Astrocyte of the cerebellum (primary cell): Measurements from ENCODE around the gene TMEM86B.

Experiments used
- DNase-seq: peaks from one replicate; pipeline ENCODE4 v3.0.0-alpha.2; 2011; ENCODE audit warnings: low read depth
- H3K4me3 ChIP-seq: 2 replicates; pipeline ENCODE4 v1.5.1; 2011; ENCODE audit warnings: mild to moderate bottlenecking, low read depth, low read length, moderate library complexity
- in situ Hi-C: cut with HindIII; loops from 2 replicates; pipeline ENCODE4 v1.10.0; 2017; ENCODE audit warnings: low sequenced_read_pairs
- TF ChIP-seq, protein P1 (sequence below): IDR thresholded peaks from 2 replicates; pipeline ENCODE4 v1.5.1; 2012; ENCODE audit warnings: low read length, low read depth, moderate library complexity, mild to moderate bottlenecking; ENCODE audit errors: missing control alignments

Gene TMEM86B

GRCh38 chr19:55272142-55272541, 43.6 kb upstream of the TMEM86B start:
- H3K4me3 ChIP-seq, result no peak overlapping the region
- TF ChIP-seq, protein P1, sequence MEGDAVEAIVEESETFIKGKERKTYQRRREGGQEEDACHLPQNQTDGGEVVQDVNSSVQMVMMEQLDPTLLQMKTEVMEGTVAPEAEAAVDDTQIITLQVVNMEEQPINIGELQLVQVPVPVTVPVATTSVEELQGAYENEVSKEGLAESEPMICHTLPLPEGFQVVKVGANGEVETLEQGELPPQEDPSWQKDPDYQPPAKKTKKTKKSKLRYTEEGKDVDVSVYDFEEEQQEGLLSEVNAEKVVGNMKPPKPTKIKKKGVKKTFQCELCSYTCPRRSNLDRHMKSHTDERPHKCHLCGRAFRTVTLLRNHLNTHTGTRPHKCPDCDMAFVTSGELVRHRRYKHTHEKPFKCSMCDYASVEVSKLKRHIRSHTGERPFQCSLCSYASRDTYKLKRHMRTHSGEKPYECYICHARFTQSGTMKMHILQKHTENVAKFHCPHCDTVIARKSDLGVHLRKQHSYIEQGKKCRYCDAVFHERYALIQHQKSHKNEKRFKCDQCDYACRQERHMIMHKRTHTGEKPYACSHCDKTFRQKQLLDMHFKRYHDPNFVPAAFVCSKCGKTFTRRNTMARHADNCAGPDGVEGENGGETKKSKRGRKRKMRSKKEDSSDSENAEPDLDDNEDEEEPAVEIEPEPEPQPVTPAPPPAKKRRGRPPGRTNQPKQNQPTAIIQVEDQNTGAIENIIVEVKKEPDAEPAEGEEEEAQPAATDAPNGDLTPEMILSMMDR, result no peak
- DNase-seq, result no peak
- in situ Hi-C loops, result no loop called here

DNA sequence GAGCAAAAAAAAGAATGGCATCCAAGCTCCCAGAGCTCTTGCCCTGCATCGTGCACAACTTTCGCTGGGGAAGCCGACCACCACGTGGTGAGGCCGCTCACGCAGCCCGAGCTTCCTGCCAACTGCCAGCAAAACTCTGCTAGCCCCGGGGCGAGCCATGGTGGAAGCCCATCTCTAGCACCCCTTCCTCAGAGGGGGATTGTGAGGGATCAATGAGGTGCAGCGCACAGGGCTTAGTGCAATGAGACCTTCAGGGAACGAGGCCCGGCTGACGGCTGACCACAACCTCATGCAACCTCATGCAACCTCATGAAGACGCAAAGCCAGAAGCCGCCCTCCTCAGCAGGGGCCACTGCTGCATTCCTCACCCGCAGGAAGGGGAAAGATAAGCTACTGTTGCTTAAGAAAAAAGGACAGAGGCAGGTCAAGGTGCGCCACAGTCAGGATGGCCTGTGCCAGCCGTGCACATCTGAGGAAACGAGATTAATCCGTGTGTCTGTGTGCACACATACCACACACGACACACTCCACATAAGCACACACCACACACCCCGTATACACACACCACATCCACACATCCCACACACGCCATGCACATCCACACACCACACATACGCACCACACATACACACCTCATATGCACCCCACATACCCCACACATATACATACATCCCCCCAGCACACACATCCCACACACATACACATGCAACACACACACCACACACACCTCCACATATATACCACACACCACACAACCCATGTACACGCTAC, 41.8 kb upstream of the TMEM86B start:
- in situ Hi-C loops, result no loop called here
- no peak overlapping the region for H3K4me3 ChIP-seq
- TF ChIP-seq, protein P1, result no peak
- no peak for DNase-seq

DNA sequence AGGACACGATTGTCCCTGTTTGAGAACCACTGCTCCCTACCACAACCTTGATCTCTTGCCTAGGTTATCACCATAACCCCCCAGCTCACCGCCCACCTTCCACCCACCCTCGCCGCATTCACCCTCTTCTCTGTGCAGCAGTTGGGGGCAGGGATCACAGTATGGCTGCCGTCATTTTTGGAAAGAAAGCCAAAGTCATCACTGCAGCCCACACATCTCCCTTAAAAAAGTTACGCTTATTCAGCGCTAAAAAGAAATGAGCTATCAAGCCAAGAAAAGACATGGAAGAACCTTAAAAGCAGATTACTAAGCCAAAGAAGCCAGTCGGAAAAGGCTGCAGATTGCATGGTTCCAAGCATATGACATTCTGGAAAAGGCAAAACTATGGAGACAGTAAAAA, 40.7 kb upstream of the TMEM86B start:
- TF ChIP-seq, protein P1, result no peak
- in situ Hi-C loops, result no loop called here
- H3K4me3 ChIP-seq, result no peak overlapping the region
- DNase-seq, result no peak

DNA sequence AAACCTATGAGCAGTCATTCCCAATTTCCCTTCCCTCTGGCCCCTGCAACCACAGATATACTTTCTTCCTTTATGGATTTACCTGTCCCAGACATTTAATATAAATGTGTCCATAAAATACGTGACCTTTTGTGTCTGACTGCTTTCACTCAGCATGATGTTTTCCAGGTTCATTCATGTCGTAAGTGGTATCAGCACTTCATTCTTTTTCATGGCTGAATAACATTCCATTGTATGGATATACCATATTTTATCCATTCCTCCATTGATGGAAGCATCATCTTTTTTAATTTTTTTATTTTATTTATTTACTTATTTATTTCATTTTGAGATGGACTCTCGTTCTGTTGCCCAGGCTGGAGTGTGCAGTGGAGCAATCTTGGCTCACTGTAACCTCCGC, 38.3 kb upstream of the TMEM86B start:
- H3K4me3 ChIP-seq, result no peak overlapping the region
- DNase-seq, result no peak
- in situ Hi-C loops, result no loop called here
- TF ChIP-seq, protein P1, result no peak

GRCh38 chr19:55266404-55266803, 37.8 kb upstream of the TMEM86B start:
- no peak for DNase-seq
- TF ChIP-seq, protein P1, result no peak
- no peak overlapping the region for H3K4me3 ChIP-seq
- in situ Hi-C loops, result no loop called here

DNA sequence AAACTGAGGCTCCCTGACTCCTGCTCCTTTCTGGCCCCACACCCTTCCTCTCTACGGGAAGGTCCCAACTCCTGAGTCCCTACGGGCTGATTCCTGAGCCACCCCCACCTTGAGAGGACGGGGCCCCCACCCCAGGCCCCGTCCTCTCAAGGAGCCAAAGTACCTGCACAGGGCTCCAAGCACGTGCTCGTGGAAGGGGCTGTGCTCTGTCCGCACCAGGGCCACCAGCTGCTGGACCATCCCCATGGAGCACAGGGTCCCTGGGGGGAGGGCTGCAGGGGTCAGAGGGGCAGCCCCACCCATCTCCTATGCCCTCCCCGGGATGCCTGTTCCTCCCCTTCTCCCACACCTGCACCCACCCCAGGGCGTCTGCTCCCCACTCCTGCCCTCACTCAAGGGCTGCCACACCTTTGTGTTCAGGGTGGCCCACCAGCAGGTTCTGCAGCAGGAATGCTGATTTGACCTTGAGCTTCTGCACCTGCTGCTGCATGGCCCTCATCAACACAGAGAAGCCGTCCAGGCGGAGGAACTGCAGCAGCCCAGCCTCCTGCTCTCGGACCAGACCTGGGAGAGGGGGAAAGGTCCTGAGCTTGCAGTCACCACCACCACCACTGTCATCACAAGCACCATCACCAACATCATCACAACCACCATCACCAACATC, 37.3 kb upstream of the TMEM86B start:
- TF ChIP-seq, protein P1, result no peak
- in situ Hi-C loops, result no loop called here
- H3K4me3 ChIP-seq, result no peak overlapping the region

More for the DNA sequence above, 37.3 kb upstream of the TMEM86B start:
- no peak for DNase-seq
